Natural killer cell treated with Interleukin-12 subunit alpha and Interleukin-12 subunit beta and Interleukin-15 and Interleukin-18, amount 100 ng/mL, for 72 hours (primary cell): ENCODE data around the gene PLOD2. TPM values are rescaled to one million over a fixed set of nuclear protein-coding genes. Genes with fewer than 3 reads are reported as not detected.

ENCODE experiments used
- ATAC-seq, 2 donors: fragments of 150-1000 bp; cut with Tn5 transposase in 1 of 2; sonication (Bioruptor Pico), chemical (Tn5 transposase) in 1 of 2; 2 replicates each; pipeline ENCODE4 v1.10.0; 2021
- DNase-seq: peaks from one replicate; pipeline ENCODE4 v3.0.0; 2022; ENCODE audit warnings: low spot score
- H3K27ac Mint-ChIP-seq, 2 donors: 1 replicate in 1 of 2; 2 replicates in 1 of 2; pipeline ENCODE4 v1.8.0; 2022; ENCODE audit warnings: mixed read lengths in 2 of 2, mild to moderate bottlenecking in 1 of 2, moderate library complexity in 1 of 2
- H3K27me3 Mint-ChIP-seq, 2 donors: 1 replicate in 1 of 2; 2 replicates in 1 of 2; pipeline ENCODE4 v1.8.0; 2022; ENCODE audit warnings: mixed read lengths in 2 of 2
- H3K36me3 Mint-ChIP-seq: one replicate; pipeline ENCODE4 v1.8.0; 2022; ENCODE audit warnings: mixed read lengths
- H3K4me1 Mint-ChIP-seq, 2 donors: 1 replicate in 1 of 2; 2 replicates in 1 of 2; pipeline ENCODE4 v1.8.0; 2022; ENCODE audit warnings: low read depth in 2 of 2, mixed read lengths in 2 of 2, mild to moderate bottlenecking in 1 of 2
- H3K4me3 Mint-ChIP-seq: one replicate; pipeline ENCODE4 v1.8.0; 2022; ENCODE audit warnings: mixed read lengths
- H3K9me3 Mint-ChIP-seq: 2 replicates; pipeline ENCODE4 v1.8.0; 2022; ENCODE audit warnings: mixed read lengths
- total RNA-seq, 2 donors: library from RNA; stranded (reverse); gene quantifications; one replicate each; pipeline ENCODE4 v1.2.3, GENCODE V29; 2022

Gene PLOD2
- total RNA-seq, 2 donors from 2014 or later = 1.0 to 1.3 TPM

DNA sequence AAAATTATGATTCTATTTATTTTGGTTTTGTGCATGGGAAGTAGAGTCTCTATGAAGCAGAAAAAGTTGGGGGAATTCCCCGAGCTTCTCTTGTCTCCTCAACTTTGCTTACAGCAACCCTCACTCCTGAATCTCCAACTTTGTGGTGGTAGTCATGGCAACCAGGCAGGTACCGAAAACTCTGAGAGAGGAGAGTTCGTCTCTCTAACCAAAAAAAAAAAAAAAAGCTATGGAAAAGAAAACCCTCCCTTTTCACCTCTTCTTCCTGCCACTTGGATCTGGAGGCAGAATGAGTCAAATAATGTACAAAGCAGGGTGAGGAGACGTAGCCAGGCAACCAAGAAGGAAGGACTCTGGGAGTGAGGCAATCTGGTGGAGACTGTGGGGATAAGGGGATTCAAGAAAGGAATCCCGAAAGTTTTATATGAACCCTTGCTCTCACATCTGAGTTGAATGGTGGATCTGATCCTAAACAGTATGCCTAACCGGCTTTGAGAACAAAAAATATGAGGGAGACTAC lies 108.1 kb downstream of the PLOD2 start:
- no peak for DNase-seq
- no peak for ATAC-seq
- Mint-ChIP-seq H3K27me3 (no peaks in the 10 kb centered on the region), H3K27ac (no peak overlapping the region), H3K9me3 (peaks cover 4% of the 10 kb centered on the region), H3K4me3 (no peak overlapping the region), H3K36me3 (no peaks in the 10 kb centered on the region), H3K4me1 (no peaks in the 10 kb centered on the region)

DNA sequence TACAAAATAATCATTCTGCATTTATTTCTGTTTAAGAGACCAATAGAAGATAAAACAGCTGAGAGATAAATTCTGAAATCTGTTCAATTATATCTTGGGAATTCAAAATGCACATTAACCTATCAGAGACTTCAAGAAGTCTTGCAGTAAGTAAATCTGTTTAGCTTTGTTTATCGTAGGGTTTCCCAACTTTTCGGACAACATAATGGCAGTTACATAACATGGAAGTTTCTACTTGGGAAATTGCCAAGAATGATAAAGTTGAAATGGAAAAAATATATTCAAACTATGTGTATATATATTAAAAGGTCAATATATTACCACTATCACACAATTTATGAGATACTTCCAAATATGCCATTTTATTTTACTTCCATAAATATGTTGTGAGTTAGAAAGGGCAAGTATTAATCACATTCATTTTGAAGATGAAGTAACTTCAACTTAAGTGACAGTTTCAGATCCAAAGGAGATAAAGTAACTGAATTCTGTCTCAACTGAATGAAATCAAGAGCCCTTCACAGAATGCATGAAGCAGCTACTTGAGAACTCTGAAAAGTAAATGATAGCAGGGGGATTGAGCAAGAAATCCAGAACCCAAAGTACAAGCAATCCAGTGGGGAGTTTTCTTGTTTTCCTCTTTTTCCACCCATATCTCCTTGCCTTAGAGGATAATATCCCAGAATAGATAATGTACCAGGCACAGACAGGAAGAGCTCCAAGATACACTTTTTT lies 108.8 kb downstream of the PLOD2 start:
- no peak for DNase-seq
- H3K27me3 Mint-ChIP-seq = no peaks in the 10 kb centered on the region
- no peak overlapping the region for H3K27ac Mint-ChIP-seq
- peaks cover 4% of the 10 kb centered on the region for H3K9me3 Mint-ChIP-seq
- H3K36me3 Mint-ChIP-seq = no peaks in the 10 kb centered on the region
- no peaks in the 10 kb centered on the region for H3K4me1 Mint-ChIP-seq
- ATAC-seq = no peak
- H3K4me3 Mint-ChIP-seq = no peak overlapping the region

DNA sequence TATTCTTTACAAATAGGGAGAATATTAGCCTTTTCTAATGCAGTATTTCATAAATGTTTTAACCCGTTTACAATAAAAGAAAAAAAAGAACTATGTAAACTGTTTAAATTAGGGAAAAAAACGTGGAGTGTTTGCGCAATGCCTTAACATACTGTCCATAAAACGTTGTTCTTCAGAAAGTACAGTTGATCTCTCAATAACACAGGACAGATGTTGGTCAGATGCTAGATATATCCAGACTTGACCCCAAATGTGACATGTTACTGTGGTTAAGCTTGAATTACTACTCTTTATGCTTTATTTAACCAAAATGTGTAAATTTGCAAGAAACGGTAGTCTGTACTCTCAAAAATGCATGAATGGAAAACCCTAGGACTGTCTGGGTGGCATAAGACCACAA lies 110.3 kb downstream of the PLOD2 start:
- peaks cover 6% of the 10 kb centered on the region for H3K9me3 Mint-ChIP-seq
- no peak for ATAC-seq
- H3K4me1 Mint-ChIP-seq = no peaks in the 10 kb centered on the region
- H3K36me3 Mint-ChIP-seq = no peaks in the 10 kb centered on the region
- no peak overlapping the region for H3K4me3 Mint-ChIP-seq
- no peaks in the 10 kb centered on the region for H3K27me3 Mint-ChIP-seq
- DNase-seq = no peak
- H3K27ac Mint-ChIP-seq = no peak overlapping the region

- Mint-ChIP-seq H3K4me1 (no peaks in the 10 kb centered on the region), H3K27me3 (no peaks in the 10 kb centered on the region), H3K27ac (no peak overlapping the region), H3K4me3 (no peak overlapping the region), H3K9me3 (peaks cover 19% of the 10 kb centered on the region), H3K36me3 (peaks cover 4% of the 10 kb centered on the region)
- DNase-seq (no peak), ATAC-seq (no peak)
These were observed 113.5 kb downstream of the PLOD2 start for GRCh38 chr3:146047485-146047884.

GRCh38 chr3:146044046-146044445 lies 116.9 kb downstream of the PLOD2 start:
- DNase-seq = no peak
- no peaks in the 10 kb centered on the region for H3K4me1 Mint-ChIP-seq
- no peaks in the 10 kb centered on the region for H3K27me3 Mint-ChIP-seq
- no peak overlapping the region for H3K27ac Mint-ChIP-seq
- H3K4me3 Mint-ChIP-seq = no peak overlapping the region
- no peak for ATAC-seq
- peaks cover 19% of the 10 kb centered on the region for H3K9me3 Mint-ChIP-seq
- peaks cover 4% of the 10 kb centered on the region for H3K36me3 Mint-ChIP-seq

- Mint-ChIP-seq H3K4me3 (no peak overlapping the region), H3K27ac (no peak overlapping the region), H3K36me3 (peaks cover 4% of the 10 kb centered on the region), H3K9me3 (peaks cover 14% of the 10 kb centered on the region), H3K4me1 (no peaks in the 10 kb centered on the region), H3K27me3 (no peaks in the 10 kb centered on the region)
- no peak for ATAC-seq
- no peak for DNase-seq
These were observed 120.4 kb downstream of the PLOD2 start for GRCh38 chr3:146040630-146041029.

GRCh38 chr3:146037697-146038096 lies 123.3 kb downstream of the PLOD2 start:
- Mint-ChIP-seq H3K36me3 (no peaks in the 10 kb centered on the region), H3K4me3 (no peak overlapping the region), H3K9me3 (peaks cover 4% of the 10 kb centered on the region), H3K27me3 (no peaks in the 10 kb centered on the region), H3K4me1 (no peaks in the 10 kb centered on the region), H3K27ac (no peak overlapping the region)
- ATAC-seq (no peak), DNase-seq (no peak)

GRCh38 chr3:146036281-146036680 lies 124.7 kb downstream of the PLOD2 start:
- Mint-ChIP-seq H3K27me3 (no peaks in the 10 kb centered on the region), H3K4me1 (no peaks in the 10 kb centered on the region), H3K27ac (no peak overlapping the region), H3K36me3 (no peaks in the 10 kb centered on the region), H3K4me3 (no peak overlapping the region), H3K9me3 (peaks cover 12% of the 10 kb centered on the region)
- DNase-seq = no peak
- no peak for ATAC-seq

- H3K9me3 Mint-ChIP-seq = peaks cover 16% of the 10 kb centered on the region
- DNase-seq = no peak
- no peak for ATAC-seq
- peaks cover 4% of the 10 kb centered on the region for H3K36me3 Mint-ChIP-seq
- no peak overlapping the region for H3K27ac Mint-ChIP-seq
- no peak overlapping the region for H3K4me3 Mint-ChIP-seq
- H3K4me1 Mint-ChIP-seq = no peaks in the 10 kb centered on the region
- H3K27me3 Mint-ChIP-seq = no peaks in the 10 kb centered on the region
These were observed 125.6 kb downstream of the PLOD2 start for GRCh38 chr3:146035366-146035765.

- Mint-ChIP-seq H3K27me3 (no peaks in the 10 kb centered on the region), H3K9me3 (peaks cover 18% of the 10 kb centered on the region), H3K4me3 (no peak overlapping the region), H3K36me3 (peaks cover 5% of the 10 kb centered on the region), H3K4me1 (no peaks in the 10 kb centered on the region), H3K27ac (no peak overlapping the region)
- DNase-seq = no peak
- no peak for ATAC-seq
These were observed 127.0 kb downstream of the PLOD2 start for GRCh38 chr3:146033950-146034349.

- peaks cover 12% of the 10 kb centered on the region for H3K9me3 Mint-ChIP-seq
- H3K4me1 Mint-ChIP-seq = no peaks in the 10 kb centered on the region
- peaks cover 5% of the 10 kb centered on the region for H3K36me3 Mint-ChIP-seq
- DNase-seq (no peak), ATAC-seq (no peak)
- no peaks in the 10 kb centered on the region for H3K27me3 Mint-ChIP-seq
- H3K4me3 Mint-ChIP-seq = no peak overlapping the region
- H3K27ac Mint-ChIP-seq = no peak overlapping the region
These were observed 134.4 kb downstream of the PLOD2 start for GRCh38 chr3:146026547-146026946.

GRCh38 chr3:146024260-146024659 lies 136.7 kb downstream of the PLOD2 start:
- H3K9me3 Mint-ChIP-seq = peaks cover 3% of the 10 kb centered on the region
- no peaks in the 10 kb centered on the region for H3K27me3 Mint-ChIP-seq
- no peak overlapping the region for H3K27ac Mint-ChIP-seq
- H3K36me3 Mint-ChIP-seq = no peaks in the 10 kb centered on the region
- H3K4me3 Mint-ChIP-seq = no peak overlapping the region
- ATAC-seq (no peak), DNase-seq (no peak)
- H3K4me1 Mint-ChIP-seq = no peaks in the 10 kb centered on the region

DNA sequence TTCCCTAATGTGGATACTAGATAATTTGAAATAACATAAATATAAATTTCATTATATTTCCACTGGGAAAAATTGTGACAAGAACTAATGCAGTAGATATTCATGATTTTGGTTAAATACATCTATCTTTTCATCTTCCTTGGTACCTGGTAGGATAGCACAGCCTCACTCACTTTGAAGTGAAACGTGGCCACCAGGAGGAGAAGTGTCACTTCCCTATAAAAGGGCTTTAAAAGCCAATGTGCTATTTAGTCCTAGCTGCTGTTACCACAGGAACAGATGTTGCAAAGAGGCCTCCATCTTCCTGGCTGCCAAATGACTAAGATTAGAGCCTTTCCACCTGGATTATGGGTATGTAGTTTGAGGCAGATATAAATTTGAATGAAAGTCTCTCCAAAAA lies 140.0 kb downstream of the PLOD2 start:
- ATAC-seq (no peak), DNase-seq (no peak)
- H3K27me3 Mint-ChIP-seq = no peaks in the 10 kb centered on the region
- H3K36me3 Mint-ChIP-seq = no peaks in the 10 kb centered on the region
- no peak overlapping the region for H3K4me3 Mint-ChIP-seq
- H3K9me3 Mint-ChIP-seq = peaks cover 8% of the 10 kb centered on the region
- H3K27ac Mint-ChIP-seq = no peak overlapping the region
- H3K4me1 Mint-ChIP-seq = no peaks in the 10 kb centered on the region

- DNase-seq (no peak), ATAC-seq (no peak)
- Mint-ChIP-seq H3K27me3 (no peaks in the 10 kb centered on the region), H3K4me1 (no peaks in the 10 kb centered on the region), H3K27ac (no peak overlapping the region), H3K4me3 (no peak overlapping the region), H3K9me3 (peaks cover 14% of the 10 kb centered on the region), H3K36me3 (no peaks in the 10 kb centered on the region)
These were observed 141.5 kb downstream of the PLOD2 start for GRCh38 chr3:146019508-146019907.
